ENCODE results near the gene RAB35.

The RAB35 gene

GRCh38 chr12:120102189-120103043 is 14.1 kb downstream of the RAB35 start:
- DNase-seq, result no peak

DNA sequence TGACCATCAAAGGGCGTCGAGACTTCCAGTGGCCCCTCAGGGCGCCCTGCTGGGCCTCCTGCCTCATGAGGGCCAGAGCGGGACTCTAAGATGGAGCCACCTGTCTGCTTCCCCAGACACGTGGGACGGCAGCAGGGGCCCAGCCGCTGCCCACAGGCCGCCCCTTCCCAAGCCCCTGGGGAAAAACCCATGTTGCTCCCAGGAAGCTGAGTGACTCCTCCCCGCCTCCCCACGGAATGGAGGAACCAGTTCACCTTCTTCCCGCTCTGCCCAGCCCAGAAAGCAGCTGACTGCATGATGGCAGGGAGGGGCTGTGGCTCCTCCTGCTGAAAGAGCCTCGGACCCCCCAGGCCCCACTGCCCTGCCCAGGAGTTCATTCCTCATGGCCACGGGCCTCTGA is 14.9 kb downstream of the RAB35 start:
- DNase-seq, result no peak

- DNase-seq, result no peak
These were observed 15.4 kb downstream of the RAB35 start for GRCh38 chr12:120101182-120101581.

GRCh38 chr12:120100630-120101029 is 15.9 kb downstream of the RAB35 start:
- DNase-seq, result no peak

DNA sequence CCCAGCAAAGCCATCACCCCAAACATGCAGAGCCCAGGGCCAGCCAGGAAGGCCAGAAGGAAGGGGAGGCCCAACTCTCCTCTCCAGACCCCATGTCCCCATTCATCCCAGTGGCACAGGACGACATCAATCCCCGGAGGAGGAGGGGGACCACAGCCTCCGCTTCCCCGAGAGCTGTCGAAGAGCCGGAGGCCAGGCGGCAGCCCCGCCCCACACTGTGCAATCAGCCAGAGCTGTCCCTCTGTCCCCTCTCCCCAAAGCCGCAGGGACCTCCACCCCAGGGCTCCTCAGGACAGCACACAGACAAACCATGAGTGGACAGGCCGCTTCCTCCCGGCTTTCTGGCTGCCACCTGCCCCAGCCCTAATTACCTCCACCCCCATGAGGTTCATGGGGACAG is 16.8 kb downstream of the RAB35 start:
- no peak for DNase-seq

DNA sequence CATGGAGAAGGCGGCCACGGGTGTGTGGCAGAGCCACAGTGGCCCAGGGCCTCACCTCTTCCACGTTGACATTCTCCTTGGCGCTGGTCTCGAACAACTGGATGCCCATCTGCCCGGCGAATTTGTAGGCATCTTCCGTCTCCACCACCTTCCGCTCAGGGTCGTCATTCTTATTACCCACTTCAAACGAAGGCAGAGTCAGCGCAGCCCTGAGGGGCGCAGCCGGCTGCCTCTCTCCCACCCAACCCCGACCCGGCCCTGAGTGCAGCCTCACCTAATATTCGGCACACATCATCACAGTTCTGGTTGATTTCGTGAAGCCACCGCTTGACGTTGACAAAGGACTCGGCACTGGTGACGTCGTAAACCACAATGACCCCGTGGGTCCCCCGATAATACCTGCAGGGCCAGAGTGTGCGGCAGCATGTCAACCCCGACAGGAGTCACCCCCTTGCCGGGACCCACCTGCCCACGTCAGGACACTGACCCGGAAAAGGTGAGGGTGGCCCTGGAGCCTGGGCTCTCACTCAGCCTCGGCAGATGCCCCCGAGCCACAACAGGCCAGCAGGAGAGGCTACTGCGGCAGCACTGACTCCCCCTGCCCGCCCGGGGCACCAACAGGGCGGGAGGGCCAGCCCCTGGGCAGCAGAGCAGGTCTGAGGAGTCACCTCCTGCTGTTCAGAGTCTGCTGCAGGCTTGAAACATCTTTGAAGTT is 17.6 kb downstream of the RAB35 start:
- no peak for DNase-seq

- DNase-seq, result no peak
These were observed 19.8 kb downstream of the RAB35 start for GRCh38 chr12:120096671-120097202.

DNA sequence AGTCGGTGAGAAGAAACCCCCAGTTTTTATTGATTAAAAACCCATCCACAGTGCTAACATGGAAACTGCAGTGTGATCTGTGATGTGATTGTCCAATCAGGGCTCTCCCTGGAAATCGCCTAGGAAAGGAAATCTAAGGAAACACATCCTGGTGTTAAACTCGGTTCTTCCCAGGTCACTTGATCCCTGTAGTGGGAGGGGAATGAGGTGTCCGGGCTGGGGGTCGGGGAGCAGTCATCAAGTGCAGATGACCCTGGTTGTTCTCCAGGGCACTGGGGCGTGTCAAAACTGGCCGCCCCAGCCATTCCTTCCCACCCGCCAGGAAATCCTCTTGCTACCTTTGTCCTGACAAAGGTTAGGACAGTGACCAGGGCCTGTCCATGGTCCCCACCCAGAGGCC is 20.8 kb downstream of the RAB35 start:
- no peak for DNase-seq

DNA sequence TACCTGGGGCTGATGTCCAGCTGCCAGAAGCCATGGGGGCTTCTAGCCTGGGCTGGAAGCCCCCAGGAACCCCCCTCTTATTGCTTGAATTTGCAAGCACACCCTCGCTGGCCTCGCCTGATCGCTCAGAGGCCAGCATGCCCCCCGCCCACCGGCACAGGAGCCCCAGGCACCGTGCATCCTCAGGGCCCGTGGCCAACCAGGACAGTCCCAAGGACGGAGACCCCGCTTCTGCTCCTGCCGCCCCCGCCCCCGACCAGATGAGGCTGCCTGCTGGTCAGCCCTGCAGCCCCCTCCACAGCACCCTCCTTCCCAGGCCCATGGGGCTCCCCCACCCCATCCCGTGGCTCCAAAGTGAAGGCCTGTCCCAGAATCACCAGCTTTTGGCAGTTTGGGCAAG is 21.2 kb downstream of the RAB35 start:
- no peak for DNase-seq

GRCh38 chr12:120094485-120094884 is 22.1 kb downstream of the RAB35 start:
- no peak for DNase-seq

DNA sequence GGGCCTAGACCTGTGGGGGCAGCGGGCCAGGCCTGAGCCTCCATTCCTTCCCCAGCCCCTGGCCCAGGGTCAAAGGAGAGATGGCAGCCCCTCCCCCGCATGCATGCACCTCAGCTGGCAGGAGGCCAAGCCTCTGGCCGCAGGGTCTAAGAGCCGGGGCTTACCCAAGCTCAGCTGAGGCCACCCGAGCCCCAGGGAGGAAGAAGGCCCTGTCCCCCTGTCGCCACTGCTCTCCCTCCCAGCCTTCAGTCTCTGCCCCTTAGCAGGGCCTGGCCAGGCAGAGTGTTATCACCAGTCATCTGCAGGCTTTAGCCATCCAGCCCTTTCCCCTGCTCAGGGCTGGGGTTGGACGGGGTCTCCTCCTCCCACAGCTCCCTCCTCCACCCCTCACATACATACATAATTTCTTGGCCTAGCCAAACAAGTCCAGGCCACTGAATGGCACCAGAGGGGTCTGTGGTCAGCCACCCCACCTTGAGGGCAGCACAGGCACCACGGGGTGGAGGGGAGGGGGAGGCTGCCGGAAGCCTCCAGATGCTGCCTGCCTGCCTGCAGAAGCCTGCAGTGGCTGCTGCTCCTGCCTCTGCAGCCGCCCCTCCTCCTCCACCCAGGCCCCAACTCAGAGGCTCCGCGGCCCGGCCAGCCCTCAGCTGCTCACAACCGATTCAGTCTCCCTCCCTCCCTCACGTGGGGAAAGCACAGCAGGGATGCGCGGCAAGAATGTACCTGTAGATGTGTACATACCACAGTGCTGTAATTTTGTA is 22.8 kb downstream of the RAB35 start:
- DNase-seq, result no peak

GRCh38 chr12:120093336-120093591 is 23.3 kb downstream of the RAB35 start:
- DNase-seq, result no peak

DNA sequence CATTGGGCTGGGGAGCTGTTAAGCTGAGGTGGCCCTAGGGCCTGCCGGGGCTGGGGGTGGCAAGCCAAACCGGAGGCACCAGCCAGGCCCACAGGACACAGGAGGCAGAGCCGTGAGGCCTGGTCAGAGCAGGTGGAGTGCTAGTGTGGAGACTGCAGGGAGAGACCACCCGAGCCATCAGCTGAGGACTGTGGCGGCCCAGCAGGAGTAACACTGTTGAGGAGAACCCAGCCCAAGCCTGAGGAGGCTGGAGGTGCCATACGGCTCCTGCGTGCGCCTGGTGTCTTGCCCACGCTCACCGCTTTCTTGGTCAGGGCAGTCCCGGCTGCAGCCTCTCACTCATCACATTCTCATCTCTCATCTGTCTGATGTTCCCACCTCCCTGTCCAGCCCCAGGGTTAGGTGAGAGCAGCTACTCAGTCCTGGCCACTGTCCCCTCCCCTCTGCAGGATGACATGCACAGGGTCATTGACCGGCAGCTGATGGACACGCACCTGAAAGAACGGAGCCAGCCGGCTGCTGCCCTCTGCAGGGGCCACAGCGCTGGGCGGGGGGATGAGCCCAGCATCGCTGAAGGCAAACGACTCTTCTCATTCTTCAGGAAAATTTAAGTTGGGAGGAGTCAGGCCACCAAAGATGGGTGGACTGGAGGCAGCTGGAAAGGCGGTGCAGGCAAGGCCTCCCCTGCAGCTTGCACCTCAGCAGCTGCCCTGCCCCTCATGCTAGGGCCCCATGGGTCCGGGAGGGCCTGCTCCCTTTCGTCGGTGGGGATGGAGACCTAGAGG is 23.8 kb downstream of the RAB35 start:
- DNase-seq, result no peak

DNA sequence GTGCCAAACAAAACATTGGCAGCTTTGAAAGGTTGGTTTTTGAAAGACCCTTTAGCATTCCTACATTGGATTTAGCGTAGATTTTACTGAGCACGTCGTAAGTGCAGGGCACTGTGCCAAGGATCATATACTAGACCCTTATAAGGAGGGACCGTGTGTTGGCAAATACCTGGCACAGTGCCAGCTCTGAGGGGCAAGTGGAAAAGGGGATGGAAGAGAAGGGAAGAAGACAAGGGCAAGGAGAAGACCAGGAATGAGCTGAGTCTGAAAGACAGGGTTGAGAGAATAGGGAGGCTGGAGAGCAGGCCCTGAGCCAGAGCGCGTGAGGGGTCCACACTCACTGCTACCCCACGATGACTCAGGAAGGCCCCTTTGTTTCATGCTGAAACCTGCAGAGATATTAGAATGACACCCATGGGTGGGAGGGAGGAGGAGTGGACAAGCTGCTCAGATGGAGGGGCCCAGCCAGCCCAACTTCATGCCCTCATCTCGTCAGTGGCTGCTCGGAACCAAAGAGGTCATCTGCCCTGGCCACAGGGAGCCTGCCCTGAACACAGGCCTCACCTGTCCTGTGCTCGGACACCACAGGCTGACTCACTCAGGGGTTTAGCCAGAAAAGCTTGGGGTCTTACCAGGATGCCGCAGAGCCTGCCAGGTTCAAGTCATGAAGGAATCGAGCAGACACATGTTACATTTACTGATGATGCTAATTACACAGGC is 25.0 kb downstream of the RAB35 start:
- no peak for DNase-seq

GRCh38 chr12:120090626-120091295 is 25.8 kb downstream of the RAB35 start:
- no peak for DNase-seq

DNA sequence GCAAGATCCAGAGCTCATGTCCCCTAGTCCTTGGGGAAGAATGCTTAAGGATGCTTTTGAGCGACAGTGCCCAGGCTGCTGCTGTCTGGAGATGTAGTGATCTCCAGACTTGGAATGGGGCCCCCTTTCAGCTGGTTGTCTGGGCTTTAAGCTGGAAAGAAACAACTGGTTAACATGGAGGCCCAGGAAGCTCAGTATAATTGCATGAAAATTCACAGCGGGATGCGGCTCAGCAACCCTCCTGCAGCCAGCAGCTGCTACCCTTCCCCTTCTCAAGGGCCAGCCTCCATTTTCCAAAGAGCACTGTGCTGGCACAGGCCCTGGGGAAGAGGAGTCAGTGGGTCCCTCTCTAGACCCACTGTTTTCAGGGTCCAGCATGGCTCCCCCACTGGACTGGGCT is 26.3 kb downstream of the RAB35 start:
- DNase-seq, result no peak

DNA sequence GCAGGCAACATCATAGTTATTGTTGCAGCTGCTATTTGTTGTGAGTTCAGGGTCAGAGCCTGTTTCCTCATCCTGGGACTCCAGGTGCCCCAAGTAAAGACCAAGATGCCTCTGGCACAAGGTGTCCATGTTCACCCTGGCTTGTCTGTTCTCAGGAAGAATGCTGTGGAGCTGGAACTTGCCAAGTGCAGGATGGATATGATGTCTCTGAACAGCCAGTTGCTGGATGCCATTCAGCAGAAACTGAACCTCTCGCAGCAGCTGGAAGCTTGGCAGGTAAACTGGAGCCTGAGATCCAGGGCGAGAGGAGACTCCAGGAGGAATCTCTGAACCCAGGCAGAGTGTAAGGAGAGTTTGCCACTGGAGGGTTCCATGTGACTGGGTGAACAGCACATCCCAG is 26.8 kb downstream of the RAB35 start:
- no peak for DNase-seq

GRCh38 chr12:120089105-120089504 is 27.4 kb downstream of the RAB35 start:
- no peak for DNase-seq

- peak; percentile 97 for DNase-seq
These were observed 29.5 kb downstream of the RAB35 start for GRCh38 chr12:120086801-120087621.

- peak; percentile 45 for DNase-seq
These were observed 30.5 kb downstream of the RAB35 start for GRCh38 chr12:120085920-120086645.

All from hematopoietic multipotent progenitor cell treated with erythropoietin and hydrocortisone succinate and interleukin-3 and kit ligand, for 8 days (in vitro differentiated cells).